Skeletal muscle cell (primary cell): ENCODE results near the gene VSTM2B.

ENCODE experiments used
- DNase-seq: peaks from one replicate; pipeline ENCODE4 v3.0.0-alpha.2; 2010; ENCODE audit warnings: low read depth
- H3K4me3 ChIP-seq: 2 replicates; pipeline ENCODE4 v1.5.1; 2011; ENCODE audit warnings: low read depth, mild to moderate bottlenecking, control low read depth, low read length, moderate library complexity

VSTM2B gene

DNA sequence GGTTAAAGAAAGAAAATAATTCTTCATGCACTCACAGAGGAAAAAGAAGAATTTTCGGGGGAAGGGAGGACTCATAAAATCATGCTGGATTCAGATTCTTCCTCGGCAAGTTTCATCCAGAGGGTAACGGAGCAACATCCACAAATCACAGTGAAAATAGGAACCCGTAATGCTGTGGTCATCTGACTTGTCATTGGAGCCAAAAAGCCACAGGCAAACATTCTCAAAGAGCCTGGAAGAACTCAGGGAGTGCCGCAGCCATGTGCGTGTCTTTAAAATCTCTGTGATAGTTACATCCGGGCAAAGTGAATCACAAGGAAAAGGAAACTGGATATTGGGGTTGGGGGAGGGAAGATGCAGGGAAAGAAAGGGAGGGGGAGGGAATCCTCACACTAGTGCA is 33.0 kb upstream of the VSTM2B start:
- no peak for DNase-seq
- no peak overlapping the region for H3K4me3 ChIP-seq

GRCh38 chr19:29495091-29495490 is 30.7 kb upstream of the VSTM2B start:
- no peak overlapping the region for H3K4me3 ChIP-seq
- DNase-seq = no peak

DNA sequence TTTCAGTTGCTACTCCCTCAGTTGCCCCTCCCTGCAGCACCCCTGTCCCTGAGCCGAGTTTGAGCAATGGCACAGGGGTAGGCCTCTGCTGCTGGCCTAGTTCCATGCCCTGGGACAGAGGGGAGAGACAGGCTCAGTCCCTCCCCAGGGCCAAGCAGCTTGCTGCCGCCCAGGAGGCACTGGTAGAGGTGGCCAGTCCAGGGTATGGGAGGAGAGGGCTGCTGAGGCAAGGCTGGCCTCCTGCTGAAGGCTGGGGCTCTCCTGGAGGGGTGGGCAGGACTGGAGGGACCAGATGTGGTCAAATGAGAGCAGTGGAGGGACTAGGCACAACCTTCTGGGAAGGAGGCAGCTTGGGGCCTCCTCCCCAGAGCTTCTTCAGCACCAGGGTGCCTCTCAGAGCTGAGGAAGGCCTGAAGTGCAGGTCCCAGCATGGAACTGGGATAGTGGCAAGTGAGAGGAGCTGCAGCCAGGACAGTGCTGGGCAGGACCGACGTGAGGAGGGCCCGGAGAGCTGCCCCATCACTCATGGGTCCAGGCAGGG is 29.8 kb upstream of the VSTM2B start:
- no peak overlapping the region for H3K4me3 ChIP-seq
- no peak for DNase-seq

DNA sequence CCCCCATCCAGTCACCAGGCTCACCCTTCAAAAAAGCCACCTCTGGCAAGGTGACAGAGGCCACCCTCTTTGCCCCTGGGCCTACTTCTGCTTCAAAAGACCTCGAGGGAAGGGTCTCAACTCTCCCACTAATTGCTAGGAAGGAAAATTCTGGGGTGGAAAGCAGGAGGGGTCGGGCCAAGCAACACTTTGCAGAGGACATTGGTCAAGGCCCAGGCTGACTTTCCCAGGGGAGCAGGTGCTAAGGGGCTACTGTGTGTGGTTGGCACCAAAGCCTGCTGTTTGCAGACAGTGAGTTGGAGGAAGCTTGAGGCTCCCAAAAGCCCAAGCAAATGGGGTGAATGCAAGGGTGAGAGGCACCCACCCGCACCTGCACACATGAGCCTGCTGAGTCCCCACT is 28.6 kb upstream of the VSTM2B start:
- H3K4me3 ChIP-seq = no peak overlapping the region
- no peak for DNase-seq

GRCh38 chr19:29497686-29498436 is 27.9 kb upstream of the VSTM2B start:
- H3K4me3 ChIP-seq = no peak overlapping the region
- DNase-seq = no peak

GRCh38 chr19:29499261-29499920 is 26.4 kb upstream of the VSTM2B start:
- no peak for DNase-seq
- H3K4me3 ChIP-seq = no peak overlapping the region

DNA sequence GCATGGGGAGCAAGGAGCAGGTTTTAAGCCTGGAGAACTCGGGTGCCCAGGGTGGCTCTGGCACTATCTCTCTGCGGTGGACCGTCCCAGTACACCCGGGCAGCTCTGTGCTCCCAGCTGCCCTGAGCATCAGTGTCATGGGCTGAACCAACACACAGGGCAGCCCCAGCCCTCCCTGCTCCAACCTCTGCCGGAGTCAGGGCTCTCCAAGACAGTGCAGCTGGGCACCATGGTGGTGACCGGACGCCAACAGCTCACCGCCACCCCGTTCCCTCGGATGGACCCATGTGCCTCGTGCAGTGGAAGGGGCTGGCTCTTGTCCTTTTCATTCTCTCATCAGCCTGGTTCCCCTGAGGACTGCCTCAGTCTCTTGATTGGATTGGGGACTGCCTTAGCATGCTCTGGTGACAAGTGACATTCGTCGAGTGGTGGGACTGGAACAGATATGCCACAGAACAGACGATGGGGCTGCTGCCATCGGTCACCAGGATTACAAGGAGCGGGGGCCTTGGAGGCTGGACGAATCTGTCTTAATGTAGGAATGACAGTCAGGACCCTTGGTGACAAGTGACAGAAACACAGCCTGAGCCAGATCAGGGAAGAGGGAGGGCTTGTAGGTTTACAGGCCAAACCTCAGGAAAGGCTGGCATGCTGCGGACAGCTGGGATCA is 25.7 kb upstream of the VSTM2B start:
- no peak for DNase-seq
- H3K4me3 ChIP-seq = no peak overlapping the region

DNA sequence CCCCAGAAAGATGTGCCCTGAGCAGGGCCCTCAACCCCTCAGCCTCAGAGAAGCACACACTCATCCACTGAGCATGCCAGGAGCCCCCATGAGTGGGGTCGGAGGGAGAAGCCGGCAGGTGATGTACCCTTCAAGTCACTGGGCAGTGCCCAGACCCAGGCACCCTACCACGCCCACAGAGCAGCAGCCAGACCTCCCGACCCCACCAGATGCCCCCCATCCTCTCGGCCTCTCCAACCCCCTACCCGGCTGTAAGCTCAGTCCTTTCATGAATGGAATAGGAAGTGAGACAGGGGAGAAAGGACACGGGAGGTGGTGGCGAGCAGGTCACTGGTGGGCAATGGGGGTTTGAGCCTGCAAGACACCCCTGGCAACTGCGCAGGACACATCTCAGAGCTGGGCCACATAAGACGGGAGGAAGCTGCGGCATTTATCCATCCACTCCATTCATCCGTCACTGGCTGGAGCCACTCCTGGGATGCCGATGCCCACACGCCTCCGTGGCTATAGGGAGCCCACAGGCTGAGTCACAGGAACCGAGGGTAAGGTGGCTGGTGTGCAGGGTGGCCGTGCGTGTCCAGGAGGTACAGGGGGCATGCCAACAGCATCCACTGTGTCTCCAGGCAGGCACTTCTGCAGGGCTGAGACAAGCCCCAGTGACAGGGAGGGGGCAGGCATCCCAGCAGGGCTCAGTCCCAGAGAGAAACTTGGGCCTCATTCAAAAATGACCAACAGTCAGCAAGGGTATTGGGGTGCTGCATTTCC is 23.8 kb upstream of the VSTM2B start:
- DNase-seq = no peak
- no peak overlapping the region for H3K4me3 ChIP-seq

DNA sequence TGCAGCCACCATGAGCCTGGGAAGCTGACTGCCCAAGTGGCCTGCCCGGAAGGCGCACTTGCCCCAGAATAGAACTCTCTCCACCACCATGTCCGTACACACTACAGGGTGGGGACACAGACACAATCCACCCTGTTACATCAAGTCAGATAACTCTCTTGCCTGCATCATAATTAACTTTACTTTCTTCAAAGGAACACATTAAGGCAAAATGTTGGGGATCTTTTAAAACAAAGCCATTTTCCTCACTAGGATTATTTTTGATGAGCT is 23.3 kb upstream of the VSTM2B start:
- H3K4me3 ChIP-seq = no peak overlapping the region
- DNase-seq = no peak

- H3K4me3 ChIP-seq = no peak overlapping the region
- no peak for DNase-seq
Observed at GRCh38 chr19:29503140-29503758, 22.5 kb upstream of the VSTM2B start.

- no peak for DNase-seq
Observed at GRCh38 chr19:29503785-29504184, 22.0 kb upstream of the VSTM2B start.

DNA sequence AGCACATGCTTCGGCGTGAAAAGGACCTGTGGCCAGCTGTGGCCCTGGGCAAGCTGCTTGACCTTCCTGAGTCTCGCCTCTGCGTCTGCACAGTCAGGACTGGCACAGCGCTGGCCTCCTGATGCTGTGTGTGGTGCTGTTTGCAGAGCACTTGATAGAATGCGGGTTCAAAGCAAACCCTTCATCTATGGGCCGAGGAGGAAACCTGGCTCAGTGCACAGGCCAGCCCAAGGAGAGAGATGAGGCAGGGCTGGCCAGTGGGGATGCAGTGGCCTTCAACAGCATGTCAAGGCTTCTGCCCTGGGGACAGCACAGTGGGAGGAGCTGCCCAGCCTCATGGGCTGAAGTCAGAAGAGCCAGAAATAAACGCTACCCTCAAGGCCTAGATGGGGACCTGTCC is 21.3 kb upstream of the VSTM2B start:
- H3K4me3 ChIP-seq = no peak overlapping the region

More at GRCh38 chr19:29503785-29504184, 22.0 kb upstream of the VSTM2B start:
- H3K4me3 ChIP-seq = no peak overlapping the region

DNA sequence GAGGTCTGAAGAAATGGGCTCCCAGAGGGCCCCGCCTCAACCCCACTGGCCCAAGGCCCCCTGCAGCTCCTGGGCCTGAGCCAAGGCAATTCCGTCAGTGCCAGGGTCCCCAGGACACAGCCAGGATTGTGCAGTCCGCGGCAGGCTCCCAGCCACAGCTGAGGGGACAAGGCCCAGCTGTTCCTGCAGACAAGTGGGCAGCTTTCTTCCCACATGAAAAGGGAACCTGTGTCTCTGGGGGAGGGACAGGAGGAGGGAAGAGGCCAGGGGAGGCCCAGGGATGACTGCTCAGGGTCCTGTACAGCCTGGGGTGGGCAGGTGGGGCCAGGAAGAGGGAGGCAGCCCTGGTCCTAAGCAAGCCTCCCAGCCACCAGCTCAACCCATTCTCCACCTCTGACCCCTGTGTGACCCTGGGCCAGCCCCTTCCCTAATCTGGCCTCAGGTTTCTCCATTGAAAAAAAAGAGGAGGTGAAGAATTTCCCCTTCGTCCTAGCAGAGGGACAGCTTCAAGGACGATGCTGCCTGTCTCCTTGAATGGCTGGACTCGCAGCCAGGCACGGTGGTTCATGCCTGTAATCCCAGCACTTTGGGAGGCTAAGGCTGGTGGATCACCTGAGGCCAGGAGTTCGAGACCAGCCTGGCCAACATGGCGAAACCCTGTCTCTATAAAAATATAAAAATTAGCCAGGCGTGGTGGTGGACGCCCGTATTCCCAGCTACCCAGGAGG is 20.5 kb upstream of the VSTM2B start:
- DNase-seq = no peak
- no peak overlapping the region for H3K4me3 ChIP-seq

More for the DNA sequence above, 21.3 kb upstream of the VSTM2B start:
- DNase-seq = no peak

DNA sequence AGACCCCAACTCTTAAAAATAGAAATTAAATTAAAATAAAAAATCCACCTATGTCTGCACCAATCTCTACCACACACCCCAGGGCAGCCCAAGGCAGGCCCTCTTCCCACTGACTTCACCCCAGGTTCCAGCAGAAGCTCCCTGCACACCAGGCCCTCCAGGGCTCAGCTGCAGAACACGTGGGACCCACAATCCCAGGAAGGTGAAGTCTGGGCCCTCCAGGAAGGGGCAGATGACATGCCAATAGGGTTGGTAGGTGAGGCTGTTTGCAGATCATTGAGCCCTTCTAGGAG is 19.2 kb upstream of the VSTM2B start:
- DNase-seq = no peak
- H3K4me3 ChIP-seq = no peak overlapping the region

DNA sequence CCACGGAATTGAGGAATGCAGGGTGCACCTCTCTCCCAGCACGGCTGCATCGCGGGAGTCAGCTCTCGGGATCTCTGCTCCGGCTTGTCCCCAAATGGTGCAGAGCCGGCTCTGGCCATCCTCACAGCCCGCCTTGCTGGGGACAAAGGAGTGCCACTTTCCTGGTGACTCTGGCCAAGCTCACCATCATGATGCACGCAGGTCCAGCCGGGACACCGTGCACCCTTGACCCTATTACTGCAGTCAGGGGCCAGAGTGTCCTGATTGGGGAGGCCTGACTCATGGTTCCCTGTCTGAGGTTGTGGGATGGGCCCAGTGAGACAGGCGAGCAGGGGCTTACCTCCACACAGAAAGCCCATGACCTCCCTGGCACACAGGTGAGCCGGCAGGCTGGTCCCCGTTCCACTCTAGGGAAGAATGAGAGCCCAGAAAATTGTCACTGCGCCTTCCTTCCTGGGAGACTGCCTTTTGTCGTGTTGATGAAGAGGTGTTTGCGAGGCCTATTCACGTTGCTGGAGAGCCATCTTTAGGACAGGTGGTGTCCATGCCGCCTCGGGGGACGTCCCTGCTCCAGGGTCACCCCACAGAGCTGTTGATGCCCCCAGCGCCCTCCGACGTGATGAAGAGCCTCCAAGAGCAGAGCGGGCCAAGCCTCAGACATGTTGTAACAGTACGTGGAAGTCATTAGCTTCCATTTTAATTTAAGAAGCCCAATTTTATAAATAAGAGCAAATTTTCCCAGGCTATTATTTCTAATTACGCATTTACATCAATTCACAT is 18.5 kb upstream of the VSTM2B start:
- H3K4me3 ChIP-seq = no peak overlapping the region
- DNase-seq = no peak

DNA sequence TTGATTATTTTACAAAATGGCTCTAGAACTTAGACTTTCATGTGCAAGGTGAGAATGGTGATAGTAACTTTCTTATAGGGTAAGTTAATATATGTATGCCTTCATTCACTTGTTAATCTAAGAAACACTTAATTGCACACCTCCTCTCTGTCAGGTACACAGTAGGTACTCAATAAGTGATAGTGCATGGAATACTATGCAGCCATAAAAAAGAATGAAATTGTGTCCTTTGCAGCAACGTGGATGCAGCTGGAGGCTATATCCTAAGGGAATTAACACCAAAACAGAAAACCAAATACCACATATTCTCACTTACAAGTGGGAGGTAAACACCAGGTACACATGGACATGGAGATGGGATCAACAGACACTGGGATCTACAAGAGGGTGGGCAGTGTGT is 17.6 kb upstream of the VSTM2B start:
- no peak overlapping the region for H3K4me3 ChIP-seq
- no peak for DNase-seq

GRCh38 chr19:29509456-29509855 is 16.3 kb upstream of the VSTM2B start:
- DNase-seq = no peak
- no peak overlapping the region for H3K4me3 ChIP-seq

GRCh38 chr19:29510701-29511265 is 15.0 kb upstream of the VSTM2B start:
- H3K4me3 ChIP-seq = no peak overlapping the region
- DNase-seq = no peak
